ENCODE results near the gene LDB1.
A peak's percentile ranks its signal among the peaks of the same experiment; 100 is the strongest.

Gene LDB1

DNA sequence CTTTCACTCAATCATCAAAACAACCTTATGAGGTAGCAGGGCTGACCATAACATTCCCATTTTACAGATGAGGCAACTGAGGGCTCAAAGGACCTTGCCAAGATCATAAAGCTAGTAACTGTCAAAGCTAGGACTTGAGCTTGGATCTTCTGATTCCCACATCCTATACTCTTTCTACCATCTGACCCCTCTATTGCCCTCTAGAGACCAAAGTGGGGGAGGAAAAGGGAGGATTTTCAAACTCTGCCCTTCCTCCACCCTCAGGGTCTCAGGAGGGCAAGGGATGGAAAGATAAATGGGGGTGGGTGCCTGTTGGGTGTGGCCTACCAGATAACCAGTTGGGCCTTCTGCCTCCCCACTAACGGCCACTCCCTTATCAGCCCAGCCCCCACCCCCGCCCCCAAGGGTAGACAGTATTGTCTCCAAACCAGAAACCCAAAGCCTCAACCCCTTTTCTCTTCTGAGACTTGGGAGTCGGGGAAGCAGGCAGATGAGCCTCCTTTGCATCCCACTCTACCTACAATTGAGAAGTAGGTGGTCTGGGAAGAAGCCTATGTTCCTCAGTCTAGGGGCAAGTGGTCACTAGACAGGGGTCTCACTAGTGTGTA is 7.9 kb downstream of the LDB1 start:
- no peak for DNase-seq

DNA sequence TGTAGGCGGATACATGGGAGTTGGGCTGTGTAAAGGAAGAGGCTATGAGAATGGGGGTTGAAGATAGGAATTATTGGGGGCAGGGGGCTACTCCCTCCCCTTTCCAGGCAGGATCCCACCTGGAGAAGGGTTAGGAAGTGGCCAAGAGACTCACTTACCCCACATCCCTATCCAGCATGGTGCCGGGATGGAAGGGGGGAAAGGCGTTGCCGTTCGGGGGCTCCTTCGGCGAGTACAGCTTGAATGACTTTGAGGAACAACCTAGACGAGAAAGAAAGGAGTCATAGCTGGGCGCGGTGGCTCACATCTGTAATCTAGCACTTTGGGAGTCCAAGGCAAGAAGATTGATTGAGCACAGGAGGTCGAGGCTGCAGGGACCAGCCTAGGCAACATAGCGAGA is 8.9 kb downstream of the LDB1 start:
- DNase-seq: no peak

DNA sequence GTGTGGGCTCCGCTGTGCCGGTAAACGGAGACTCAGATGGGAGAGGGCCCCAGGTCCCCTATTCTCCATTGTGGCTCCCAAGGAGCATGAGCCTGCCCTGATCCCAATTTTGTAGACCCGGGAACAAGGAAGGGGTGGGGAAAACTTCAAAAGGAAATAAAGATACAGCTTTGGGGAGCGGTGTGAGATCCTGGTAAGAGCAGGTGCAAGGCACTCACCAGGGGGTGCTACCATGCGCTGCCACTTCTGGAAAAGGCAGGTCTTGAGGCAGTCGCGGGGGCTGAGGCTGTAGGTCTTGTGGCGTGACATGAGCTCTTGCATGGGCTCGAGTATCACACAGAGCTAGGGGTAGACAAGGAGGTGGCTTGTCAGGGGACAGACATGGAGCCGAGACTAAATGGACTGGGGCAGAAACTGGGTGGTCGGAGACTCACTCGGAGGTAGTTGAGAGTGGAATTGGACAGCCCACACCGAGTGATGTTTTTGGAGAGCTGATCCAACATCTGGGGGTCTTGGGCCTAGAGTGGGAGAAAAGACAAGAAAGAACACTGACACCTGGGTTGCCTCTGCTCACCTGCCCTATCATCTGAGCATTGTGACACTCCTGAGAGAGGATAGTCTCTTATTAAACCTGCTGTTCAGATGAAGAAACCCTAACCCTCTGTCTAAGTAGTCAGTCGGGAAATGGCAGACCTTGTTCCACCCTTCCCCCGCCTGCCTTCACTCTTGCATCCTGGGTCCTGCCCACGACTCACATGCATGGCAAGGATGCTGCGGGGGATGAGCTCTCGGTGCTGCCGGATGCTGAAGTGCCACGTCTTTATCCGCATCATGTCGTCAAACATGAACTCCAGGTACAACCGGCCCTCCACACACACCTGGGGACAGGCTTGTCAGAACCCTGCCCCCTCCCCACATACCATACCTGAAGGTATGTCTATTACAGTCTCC is 10.7 kb downstream of the LDB1 start:
- DNase-seq: no peak

DNA sequence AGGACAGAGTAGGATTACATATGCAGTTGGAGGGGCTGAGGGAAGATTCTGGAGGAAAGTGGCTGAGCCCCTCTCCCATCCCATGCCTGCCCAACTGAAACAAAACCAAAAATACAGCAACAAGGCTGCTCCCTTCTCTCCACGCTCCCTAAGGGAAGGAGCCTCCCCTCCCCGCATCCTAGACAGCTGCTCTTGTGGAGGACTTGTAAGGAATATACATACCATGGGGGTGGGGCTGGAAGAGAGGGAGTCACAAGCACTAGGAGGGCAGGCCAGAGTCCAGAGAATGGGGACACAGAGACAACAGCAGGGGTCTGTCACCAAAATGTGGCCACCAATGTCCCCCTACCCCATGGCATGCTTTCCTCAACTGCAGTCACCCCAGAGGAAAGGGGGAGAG is 13.2 kb downstream of the LDB1 start:
- DNase-seq: no peak

DNA sequence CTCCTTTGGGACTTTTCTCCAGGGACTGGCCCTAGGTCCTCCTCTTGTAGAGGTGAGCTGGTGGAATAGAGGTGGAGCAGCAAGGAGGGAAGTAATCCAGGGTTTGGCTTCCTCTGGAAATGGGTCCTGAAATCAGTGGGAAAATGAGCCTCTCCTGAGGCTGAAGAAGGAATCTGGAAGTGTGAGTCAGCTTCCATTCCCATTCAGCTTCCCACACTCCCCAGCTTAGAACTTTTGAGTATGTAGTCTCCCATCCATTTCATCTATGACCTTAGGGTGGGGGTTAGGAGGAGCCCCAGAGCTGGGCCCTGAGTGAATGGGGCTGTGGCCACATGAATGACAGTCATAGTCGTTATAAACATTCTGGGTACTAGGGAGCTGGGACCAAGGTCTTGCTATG is 17.7 kb downstream of the LDB1 start:
- no peak for DNase-seq

DNA sequence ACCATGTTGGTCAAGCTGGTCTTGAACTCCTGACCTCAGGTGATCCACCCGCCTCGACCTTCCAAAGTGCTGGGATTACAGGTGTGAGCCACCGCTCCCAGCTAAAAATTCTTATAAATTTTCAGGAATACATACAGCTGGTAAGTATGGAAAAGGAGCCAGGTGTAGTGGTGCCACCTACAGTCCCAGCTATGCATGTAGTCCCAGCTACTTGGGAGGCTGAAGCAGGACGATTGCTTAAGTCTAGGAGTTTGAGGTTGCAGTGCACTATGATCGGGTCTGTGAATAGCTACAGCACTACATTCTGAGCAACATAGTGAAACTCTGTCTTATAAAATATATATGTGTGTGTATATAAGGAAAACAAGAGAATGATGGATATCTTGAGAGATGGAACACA is 19.0 kb downstream of the LDB1 start:
- DNase-seq: no peak

DNA sequence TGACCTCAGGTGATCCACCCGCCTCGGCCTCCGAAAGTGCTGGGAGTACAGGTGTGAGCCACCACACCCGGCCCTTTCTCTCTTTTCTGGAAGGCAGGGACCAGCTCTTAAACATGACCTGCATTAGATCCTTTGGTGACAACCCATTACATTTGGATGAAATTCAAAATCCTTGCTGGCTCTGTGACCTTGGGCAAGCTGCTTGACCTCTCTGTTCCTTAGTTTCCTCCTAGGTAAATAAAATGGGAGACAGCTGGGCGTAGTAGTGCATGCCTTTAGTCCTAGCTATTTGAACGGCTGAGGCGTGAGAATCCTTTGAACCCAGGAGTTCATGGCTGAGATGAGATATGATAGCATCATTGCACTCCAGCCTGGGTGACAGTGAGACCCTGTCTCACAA is 23.7 kb downstream of the LDB1 start:
- DNase-seq: no peak

DNA sequence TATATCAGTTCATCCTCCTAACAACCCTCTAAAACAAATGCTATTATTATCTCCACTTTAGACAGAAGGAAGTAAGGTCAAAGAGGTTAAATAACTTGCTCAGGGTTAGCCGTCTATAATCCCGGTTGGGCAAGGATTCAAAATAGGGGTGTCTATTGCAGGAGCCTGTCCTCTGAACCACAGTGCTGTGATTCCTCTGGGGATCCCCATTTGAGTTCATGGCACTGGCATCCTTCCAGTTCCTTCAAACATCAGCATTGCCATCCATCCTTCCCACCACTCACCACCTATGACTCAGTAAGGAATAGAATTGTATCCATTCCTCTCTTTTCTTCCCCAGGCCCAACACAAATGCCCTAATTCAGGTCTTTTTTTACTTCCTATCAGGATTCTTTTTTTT is 29.4 kb downstream of the LDB1 start:
- DNase-seq: no peak

DNA sequence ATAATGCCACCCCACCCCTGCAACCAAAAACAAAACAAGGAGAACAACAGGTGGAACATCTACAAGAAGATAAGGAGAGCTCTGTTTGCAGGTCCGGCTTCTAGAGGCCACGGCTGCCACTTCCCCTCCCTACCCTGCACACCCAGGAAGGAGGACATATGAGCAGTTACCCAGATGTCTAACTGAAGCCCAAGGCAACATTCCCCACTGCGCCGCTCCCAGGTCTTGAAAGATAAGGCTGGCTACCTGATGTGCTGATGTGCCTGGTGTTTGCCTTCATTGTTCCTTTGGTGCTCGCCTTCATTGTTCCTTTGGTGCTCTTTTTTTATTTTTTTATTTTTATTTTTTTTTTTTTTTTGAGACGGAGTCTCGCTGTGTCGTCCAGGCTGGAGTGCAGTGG is 34.0 kb downstream of the LDB1 start:
- no peak for DNase-seq

DNA sequence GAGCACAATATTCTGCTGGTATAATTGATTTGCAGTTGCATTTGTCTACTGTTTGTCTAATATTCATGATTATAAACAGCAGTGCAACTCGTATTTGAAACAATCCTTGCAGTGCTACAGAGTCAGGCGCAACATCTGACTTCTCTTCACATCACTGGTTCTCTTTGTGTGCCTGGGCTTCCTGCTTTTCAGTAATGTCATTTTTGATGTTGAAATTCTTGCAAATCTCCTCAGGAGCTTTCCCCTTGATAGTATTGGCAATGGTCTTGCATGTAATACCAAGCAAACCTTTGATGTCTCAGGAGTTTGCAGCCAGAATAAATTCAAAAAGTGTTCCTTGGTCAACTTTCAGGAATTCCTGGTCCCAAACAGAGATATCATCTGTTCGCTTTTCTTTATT is 34.8 kb downstream of the LDB1 start:
- no peak for DNase-seq

DNA sequence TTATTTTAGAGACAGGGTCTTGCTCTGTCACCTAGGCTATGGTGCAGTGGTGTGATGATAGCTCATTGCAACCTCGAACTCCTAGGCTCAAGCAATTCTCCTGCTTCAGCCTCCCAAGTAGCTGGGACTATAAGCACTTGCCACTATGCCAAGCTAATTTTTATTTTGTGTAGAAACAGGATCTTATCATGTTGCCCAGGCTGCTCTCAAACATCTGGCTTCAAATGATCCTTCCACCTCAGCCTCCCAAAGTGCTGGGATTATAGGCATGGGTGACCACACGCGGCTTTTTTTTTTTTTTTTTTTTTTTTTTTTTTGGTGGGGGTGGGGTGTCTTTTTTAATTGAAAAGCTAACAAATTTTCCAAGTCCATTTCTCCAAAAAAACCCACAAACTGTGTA is 36.6 kb downstream of the LDB1 start:
- no peak for DNase-seq

DNA sequence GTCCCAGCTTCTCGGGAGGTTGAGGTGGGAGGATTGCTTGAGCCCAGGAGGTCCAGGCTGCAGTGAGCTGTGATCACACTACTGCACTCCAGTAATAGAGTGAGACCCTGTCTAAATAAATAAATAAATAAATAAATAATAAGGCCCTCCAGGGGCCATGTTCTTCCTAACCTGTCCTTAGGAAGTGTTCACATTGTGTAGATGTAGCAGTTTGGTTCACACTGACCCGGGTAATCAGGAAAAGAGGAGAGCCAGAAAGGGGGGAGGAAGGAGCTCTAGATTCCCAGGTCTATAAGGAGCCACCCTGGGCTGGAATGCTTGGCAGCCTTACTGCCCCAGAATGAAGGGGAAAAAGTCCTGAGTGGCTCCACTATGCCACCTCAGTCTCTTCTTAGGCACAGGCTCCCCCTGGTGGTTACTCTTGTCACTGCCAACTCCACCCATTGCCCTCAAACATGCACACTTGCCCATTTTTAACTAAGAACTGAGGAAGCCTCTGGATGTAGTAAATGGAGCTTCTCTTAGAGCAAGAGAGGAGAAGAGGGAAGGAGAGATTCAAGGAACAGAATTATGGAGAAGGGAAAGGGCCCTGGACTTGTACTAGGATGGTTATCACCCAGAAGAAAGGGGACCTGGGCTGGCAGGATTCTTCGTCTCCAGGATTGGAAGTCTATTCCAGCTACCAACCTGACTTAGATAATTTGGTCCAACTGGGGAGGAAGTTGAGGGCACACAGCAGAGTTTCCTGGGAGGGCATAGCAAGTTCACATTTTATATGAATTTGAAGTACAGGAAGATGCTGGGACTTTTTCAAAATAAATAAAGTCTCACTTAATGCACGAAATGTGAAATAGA is 47.3 kb downstream of the LDB1 start:
- DNase-seq: peak; percentile 71

DNA sequence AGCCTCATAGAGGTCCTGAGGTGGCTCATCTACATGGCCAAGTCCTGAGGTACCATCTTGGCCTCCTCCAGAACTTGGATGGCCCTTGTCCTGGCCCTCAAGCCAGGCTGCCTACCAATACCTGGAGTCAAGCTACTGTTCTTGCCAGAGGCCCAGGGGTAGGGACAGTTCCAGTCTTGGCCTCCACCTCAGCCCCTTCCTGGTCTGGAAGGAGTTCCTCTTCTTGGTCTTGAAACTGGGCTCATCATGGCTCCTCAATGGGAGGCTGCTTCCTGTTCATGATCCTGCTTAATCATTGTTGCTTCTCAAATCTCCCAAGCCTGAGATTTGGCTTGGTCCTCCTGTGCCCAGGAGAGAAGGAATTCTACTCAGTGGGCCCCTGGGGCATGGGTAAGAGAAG is 51.1 kb downstream of the LDB1 start:
- no peak for DNase-seq

DNA sequence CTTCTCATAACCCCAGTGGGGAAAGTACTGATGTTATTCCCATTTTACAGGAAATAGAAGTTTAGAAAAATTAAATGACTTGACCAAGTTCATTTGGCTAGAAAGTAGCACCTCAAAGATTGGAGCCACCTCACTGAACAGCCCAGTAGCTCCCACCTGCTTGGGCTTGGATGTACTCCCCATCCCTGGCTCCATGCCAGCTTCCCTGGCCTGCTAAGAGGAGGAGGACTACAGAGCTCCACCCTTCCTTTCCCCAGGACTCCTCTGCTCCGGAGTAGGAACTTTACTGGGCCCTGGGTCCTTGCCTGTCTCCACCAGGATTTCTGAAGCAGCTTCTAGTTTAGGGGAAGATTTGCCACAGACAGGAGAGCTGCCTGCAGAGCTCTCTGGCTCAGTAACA is 52.0 kb downstream of the LDB1 start:
- DNase-seq: no peak

DNA sequence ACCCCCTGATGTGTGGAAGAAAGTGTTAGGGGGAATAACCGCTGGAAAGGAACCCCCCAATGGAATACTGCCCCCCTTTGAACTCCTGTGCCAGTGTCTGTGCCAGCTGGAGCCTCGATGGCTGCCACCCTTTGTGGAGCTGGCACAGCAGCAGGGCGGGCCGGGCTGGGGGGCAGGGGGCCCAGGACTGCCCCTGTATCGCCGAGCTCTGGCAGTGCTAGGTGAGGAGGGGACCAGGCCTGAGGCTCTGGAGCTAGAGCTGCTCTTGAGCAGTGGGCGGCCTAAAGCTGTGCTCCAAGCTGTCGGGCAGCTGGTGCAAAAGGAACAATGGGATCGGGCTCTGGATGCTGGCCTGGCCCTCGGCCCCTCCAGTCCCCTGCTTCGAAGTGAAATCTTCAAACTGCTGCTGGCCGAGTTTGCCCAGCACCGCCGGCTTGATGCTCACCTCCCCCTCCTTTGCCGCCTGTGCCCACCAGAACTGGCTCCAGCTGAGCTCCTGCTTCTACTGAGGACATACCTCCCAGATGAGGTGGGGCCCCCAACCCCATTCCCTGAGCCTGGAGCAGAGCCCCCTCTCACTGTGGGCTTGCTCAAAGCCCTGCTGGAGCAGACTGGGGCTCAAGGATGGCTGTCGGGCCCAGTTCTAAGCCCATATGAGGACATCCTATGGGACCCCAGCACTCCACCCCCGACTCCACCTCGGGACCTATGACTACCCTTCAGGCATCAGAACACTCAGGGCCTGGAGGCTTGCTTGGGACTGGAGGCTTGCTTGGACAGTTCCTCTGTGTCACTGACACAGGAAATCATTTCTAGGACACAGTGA is 52.9 kb downstream of the LDB1 start:
- no peak for DNase-seq

DNA sequence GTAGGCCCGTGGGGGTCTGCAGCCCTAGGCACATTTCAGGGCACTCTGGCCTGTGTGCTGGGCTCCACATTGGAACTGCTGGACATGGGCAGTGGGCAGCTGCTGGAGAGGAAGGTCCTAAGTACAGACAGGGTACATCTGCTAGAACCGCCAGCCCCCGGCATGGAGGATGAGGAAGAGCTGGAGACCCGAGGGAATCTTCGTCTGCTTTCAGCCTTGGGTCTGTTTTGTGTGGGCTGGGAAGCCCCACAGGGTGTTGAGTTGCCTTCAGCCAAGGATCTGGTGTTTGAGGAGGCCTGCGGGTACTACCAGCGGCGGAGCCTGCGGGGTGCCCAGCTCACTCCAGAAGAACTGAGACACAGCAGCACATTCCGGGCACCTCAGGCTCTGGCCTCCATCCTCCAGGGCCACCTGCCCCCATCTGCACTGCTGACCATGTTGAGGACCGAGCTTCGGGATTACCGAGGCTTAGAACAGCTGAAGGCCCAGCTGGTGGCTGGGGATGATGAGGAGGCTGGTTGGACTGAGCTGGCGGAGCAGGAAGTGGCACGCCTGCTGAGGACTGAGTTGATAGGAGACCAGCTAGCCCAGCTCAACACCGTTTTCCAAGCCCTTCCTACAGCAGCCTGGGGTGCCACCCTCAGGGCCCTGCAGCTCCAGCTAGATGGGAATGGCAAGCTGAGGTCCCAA is 53.6 kb downstream of the LDB1 start:
- DNase-seq: no peak

DNA sequence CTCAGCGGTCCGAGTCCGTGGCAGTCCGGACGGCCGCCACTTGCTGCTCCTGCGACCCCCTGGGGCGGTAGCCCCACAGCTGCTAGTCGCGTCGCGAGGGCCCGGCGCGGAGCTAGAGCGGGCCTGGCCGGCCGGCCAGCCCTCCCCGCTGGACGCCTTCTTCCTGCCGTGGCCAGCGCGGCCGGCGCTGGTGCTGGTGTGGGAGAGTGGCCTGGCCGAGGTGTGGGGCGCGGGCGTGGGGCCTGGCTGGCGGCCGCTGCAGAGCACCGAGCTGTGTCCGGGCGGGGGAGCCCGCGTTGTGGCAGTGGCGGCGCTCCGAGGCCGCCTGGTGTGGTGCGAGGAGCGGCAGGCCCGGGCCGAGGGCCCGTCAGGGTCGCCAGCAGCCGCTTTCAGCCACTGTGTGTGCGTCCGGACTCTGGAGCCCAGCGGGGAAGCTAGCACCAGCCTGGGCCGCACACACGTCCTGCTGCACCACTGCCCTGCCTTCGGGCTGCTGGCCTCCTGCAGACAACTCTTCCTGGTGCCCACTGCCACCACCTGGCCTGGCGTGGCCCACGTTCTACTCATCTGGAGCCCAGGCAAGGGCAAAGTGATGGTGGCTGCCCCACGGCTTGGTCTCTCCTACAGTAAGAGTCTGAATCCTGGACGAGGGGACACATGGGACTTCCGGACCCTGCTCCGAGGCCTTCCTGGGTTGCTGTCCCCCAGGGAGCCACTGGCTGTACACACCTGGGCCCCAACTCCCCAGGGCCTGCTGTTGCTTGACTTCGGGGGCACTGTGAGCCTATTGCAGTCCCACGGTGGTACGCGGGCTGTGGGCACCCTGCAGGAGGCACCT is 54.4 kb downstream of the LDB1 start:
- no peak for DNase-seq

DNA sequence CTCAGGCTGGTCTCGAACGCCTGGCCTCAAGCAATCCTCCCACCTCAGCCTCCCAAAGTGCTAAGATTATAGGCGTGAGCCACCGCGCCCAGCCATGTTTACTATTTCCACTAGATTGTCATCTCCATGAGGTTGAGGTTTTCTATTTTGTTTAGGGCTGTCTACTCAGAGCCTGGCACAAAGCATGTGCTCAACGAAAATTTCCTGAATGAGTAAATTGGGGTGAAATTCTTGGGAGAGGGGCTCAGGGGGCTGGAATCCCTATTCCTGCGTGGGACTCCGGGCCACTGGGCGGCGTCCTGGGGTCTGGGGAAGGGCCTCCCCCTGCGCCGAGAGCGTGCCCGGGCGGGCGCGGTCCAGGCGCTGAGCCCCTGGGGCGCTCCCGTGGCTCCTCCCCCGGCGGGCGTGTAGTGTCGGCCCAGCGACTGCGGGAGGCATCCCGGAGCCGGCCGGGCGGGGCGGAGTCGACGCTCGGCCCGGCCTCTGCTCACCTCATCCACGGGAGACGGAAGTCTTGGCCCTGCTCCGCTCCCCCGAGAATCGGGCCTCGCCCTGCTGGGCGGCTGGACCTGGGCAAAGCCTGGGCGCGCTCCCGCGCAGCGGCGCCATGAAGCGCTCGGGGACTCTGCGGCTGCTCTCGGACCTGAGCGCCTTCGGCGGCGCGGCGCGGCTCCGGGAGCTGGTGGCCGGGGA is 55.2 kb downstream of the LDB1 start, which contains the start of gene HPS6:
HPS6 (plus strand) TSS at position 482 of the 693 bp plus-strand sequence; CDS start at position 608, 126 bp downstream.
- DNase-seq: peak; percentile 86

DNA sequence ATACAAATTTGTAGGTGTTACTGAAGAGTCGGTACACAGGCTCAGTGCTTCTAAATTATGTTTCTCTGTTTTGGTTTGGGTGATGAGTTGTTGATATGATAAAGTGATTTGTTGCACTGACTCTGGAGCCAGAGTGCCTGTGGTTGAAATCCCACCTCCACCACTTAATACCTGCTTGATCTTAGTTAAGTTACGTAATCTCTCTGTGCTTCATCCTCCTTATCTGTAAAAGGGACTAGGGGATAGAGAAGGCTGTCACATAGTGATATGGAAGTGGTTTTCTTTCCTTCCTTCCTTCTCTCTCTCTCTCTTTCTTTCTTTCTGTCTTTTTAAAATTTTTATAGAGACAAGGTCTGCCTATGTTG is 55.7 kb downstream of the LDB1 start:
- no peak for DNase-seq

DNA sequence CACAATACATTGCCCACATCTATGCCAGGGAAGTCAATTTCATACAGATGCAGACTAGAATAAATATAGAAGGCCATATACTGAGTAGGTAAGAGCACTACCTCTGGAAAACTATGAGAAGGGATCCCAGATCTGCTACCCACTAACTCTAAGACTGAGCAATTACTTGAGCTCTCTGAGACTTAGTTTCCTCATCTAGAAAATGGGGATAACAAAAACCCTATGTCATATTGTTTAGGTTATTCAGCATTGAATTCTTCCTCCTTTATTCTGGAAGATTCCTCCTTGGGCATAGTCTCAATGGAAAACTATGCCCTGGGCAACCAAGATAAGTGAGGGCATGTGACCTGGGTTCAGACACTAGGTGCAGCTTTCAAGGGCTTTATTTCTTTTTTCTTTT is 60.2 kb downstream of the LDB1 start:
- no peak for DNase-seq

Measured in CD4-positive, alpha-beta T cell treated with Interferon gamma for 1 hour (primary cell).